ENCODE measurements around the gene RERE. TPM values are rescaled to one million over a fixed set of nuclear protein-coding genes. Genes with fewer than 3 reads are reported as not detected.
A peak's percentile ranks its signal among the peaks of the same experiment; 100 is the strongest.

RERE gene
- total RNA-seq, 1 donor from 2014 or later = 124 TPM

- TF ChIP-seq EZH2 (IDR thresholded peaks at IDR 0.05; ENCODE audit: insufficient read depth, low read length) (no peak), CTCF (IDR thresholded peaks at IDR 0.05; ENCODE audit: insufficient read depth, low read depth, low read length) (no peak)
- peaks cover 13% of the 10 kb centered on the region for H3K4me1 Mint-ChIP-seq (ENCODE audit: low read depth, unreplicated experiment)
- H3K4me3 ChIP-seq (ENCODE audit: insufficient read depth, low read depth, low read length) = peak overlapping the region; percentile 13
- no peak overlapping the region for H3K4me3 Mint-ChIP-seq (ENCODE audit: unreplicated experiment)
- no peaks in the 10 kb centered on the region for H3K9me3 ChIP-seq (ENCODE audit: insufficient read depth, low read depth, low read length)
- H3K36me3 ChIP-seq (ENCODE audit: insufficient read depth, low read length) = no peaks in the 10 kb centered on the region
- FAIRE-seq = no peak
- peak; percentile 89 for DNase-seq (ENCODE audit: low read depth)
- H3K9me3 Mint-ChIP-seq (ENCODE audit: unreplicated experiment) = no peaks in the 10 kb centered on the region
- H3K27ac ChIP-seq (ENCODE audit: low read depth, low read length) = peak overlapping the region; percentile 87
- H3K9ac ChIP-seq (ENCODE audit: low read length) = peak overlapping the region; percentile 81
- peak overlapping the region; percentile 75 for H3K4me2 ChIP-seq (ENCODE audit: low read length)
- H3K27me3 Mint-ChIP-seq (ENCODE audit: low read depth, unreplicated experiment) = no peaks in the 10 kb centered on the region
- H3K27me3 ChIP-seq (ENCODE audit: insufficient read depth, low read length) = no peaks in the 10 kb centered on the region
- no peaks in the 10 kb centered on the region for H3K36me3 Mint-ChIP-seq (ENCODE audit: low read depth, unreplicated experiment)
- no peak overlapping the region for H3K27ac Mint-ChIP-seq (ENCODE audit: unreplicated experiment)
- H3K79me2 ChIP-seq (ENCODE audit: insufficient read depth, low read length) = peaks cover 59% of the 10 kb centered on the region
- peaks cover 37% of the 10 kb centered on the region for H3K4me1 ChIP-seq (ENCODE audit: insufficient read depth, low read length)
- peaks cover 45% of the 10 kb centered on the region for H4K20me1 ChIP-seq (ENCODE audit: insufficient read depth, low read length)
- H2AFZ ChIP-seq (ENCODE audit: low read depth, low read length) = peak overlapping the region; percentile 6
These were observed 156.0 kb downstream of the RERE start for GRCh38 chr1:8661185-8662110.

GRCh38 chr1:8660411-8660828 lies 157.0 kb downstream of the RERE start:
- peak overlapping the region; percentile 81 for H3K9ac ChIP-seq (ENCODE audit: low read length)
- H3K4me2 ChIP-seq (ENCODE audit: low read length) = peak overlapping the region; percentile 75
- no peak overlapping the region for H3K4me3 ChIP-seq (ENCODE audit: insufficient read depth, low read depth, low read length)
- Mint-ChIP-seq H3K4me3 (ENCODE audit: unreplicated experiment) (no peak overlapping the region), H3K4me1 (ENCODE audit: low read depth, unreplicated experiment) (peaks cover 13% of the 10 kb centered on the region), H3K27ac (ENCODE audit: unreplicated experiment) (no peak overlapping the region), H3K9me3 (ENCODE audit: unreplicated experiment) (no peaks in the 10 kb centered on the region), H3K36me3 (ENCODE audit: low read depth, unreplicated experiment) (peaks cover 7% of the 10 kb centered on the region), H3K27me3 (ENCODE audit: low read depth, unreplicated experiment) (no peaks in the 10 kb centered on the region)
- peaks cover 35% of the 10 kb centered on the region for H4K20me1 ChIP-seq (ENCODE audit: insufficient read depth, low read length)
- peaks cover 37% of the 10 kb centered on the region for H3K4me1 ChIP-seq (ENCODE audit: insufficient read depth, low read length)
- no peaks in the 10 kb centered on the region for H3K27me3 ChIP-seq (ENCODE audit: insufficient read depth, low read length)
- H3K27ac ChIP-seq (ENCODE audit: low read depth, low read length) = peak overlapping the region; percentile 87
- H3K36me3 ChIP-seq (ENCODE audit: insufficient read depth, low read length) = no peaks in the 10 kb centered on the region
- H2AFZ ChIP-seq (ENCODE audit: low read depth, low read length) = no peak overlapping the region
- FAIRE-seq (peak; percentile 85), DNase-seq (ENCODE audit: low read depth) (peak; percentile 91)
- H3K9me3 ChIP-seq (ENCODE audit: insufficient read depth, low read depth, low read length) = no peaks in the 10 kb centered on the region
- TF ChIP-seq CTCF (IDR thresholded peaks at IDR 0.05; ENCODE audit: insufficient read depth, low read depth, low read length) (no peak), EZH2 (IDR thresholded peaks at IDR 0.05; ENCODE audit: insufficient read depth, low read length) (no peak)
- H3K79me2 ChIP-seq (ENCODE audit: insufficient read depth, low read length) = peaks cover 48% of the 10 kb centered on the region

GRCh38 chr1:8659593-8659992 lies 157.8 kb downstream of the RERE start:
- no peak overlapping the region for H2AFZ ChIP-seq (ENCODE audit: low read depth, low read length)
- FAIRE-seq (no peak), DNase-seq (ENCODE audit: low read depth) (no peak)
- Mint-ChIP-seq H3K9me3 (ENCODE audit: unreplicated experiment) (no peaks in the 10 kb centered on the region), H3K4me1 (ENCODE audit: low read depth, unreplicated experiment) (peaks cover 13% of the 10 kb centered on the region), H3K4me3 (ENCODE audit: unreplicated experiment) (no peak overlapping the region), H3K36me3 (ENCODE audit: low read depth, unreplicated experiment) (peaks cover 7% of the 10 kb centered on the region), H3K27me3 (ENCODE audit: low read depth, unreplicated experiment) (no peaks in the 10 kb centered on the region), H3K27ac (ENCODE audit: unreplicated experiment) (peak overlapping the region; percentile 37)
- H3K4me2 ChIP-seq (ENCODE audit: low read length) = no peak overlapping the region
- peaks cover 40% of the 10 kb centered on the region for H3K79me2 ChIP-seq (ENCODE audit: insufficient read depth, low read length)
- no peak overlapping the region for H3K27ac ChIP-seq (ENCODE audit: low read depth, low read length)
- TF ChIP-seq CTCF (IDR thresholded peaks at IDR 0.05; ENCODE audit: insufficient read depth, low read depth, low read length) = no peak
- H3K36me3 ChIP-seq (ENCODE audit: insufficient read depth, low read length) = no peaks in the 10 kb centered on the region
- H3K9ac ChIP-seq (ENCODE audit: low read length) = no peak overlapping the region
- H4K20me1 ChIP-seq (ENCODE audit: insufficient read depth, low read length) = peaks cover 27% of the 10 kb centered on the region
- H3K9me3 ChIP-seq (ENCODE audit: insufficient read depth, low read depth, low read length) = no peaks in the 10 kb centered on the region
- H3K27me3 ChIP-seq (ENCODE audit: insufficient read depth, low read length) = no peaks in the 10 kb centered on the region
- H3K4me1 ChIP-seq (ENCODE audit: insufficient read depth, low read length) = peaks cover 37% of the 10 kb centered on the region
- H3K4me3 ChIP-seq (ENCODE audit: insufficient read depth, low read depth, low read length) = no peak overlapping the region
